A673 (cell line): ENCODE results near the gene MGMT.

ENCODE experiments used
- EZH2 ChIP-seq: fragments of 200-600 bp; sonication (generic); IDR thresholded peaks from 2 replicates; pipeline ENCODE4 v1.6.1; 2017; ENCODE audit warnings: borderline replicate concordance, low read depth, mild to moderate bottlenecking, mixed read lengths, antibody characterized with exemption, low read length; ENCODE audit not compliant: poor library complexity, severe bottlenecking
- TF ChIP-seq, protein P1 (sequence below): fragments of 300-800, 200-600 bp; sonication (generic); conservative IDR thresholded peaks from 2 replicates; pipeline ENCODE4 v1.5.1; 2017; ENCODE audit warnings: low read depth, mild to moderate bottlenecking, antibody characterized with exemption, low read length, moderate library complexity, mixed read lengths

DNA sequence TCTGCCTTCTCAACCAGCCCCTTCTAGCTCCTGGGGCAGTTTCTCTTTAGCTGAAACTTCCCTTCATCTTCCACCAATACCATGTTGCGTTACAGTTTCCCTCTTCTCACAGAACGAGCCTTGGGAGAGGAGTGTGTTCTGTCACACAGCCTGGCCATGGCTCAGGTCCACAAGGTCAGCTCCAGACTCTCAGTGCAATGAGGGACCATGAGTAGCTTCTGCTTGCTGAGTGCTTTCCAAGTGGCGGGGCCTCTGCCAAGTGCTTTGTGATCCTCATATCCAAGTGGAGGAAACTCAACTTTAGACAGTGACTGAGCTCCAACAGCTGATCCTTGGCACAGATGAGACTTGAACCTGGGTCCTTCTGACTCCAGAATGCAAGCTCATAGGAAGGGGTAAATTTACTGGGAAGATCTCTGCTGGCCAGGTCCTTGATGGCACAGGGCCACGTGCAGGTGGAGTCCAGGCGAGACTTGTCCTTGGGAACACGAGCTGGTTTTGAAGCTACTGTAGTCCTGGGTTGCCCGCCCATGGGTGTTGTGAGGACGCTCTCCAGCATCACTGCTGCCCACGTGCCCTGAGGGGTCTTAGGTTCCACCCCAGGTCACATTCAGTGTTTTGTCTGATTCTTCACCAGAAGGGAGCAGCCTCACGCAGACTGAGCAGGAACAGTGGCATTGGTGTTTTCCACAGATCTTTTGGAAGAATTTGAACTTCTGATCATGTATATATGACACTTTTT lies 259.0 kb downstream of the MGMT start:
- TF ChIP-seq, protein P1, sequence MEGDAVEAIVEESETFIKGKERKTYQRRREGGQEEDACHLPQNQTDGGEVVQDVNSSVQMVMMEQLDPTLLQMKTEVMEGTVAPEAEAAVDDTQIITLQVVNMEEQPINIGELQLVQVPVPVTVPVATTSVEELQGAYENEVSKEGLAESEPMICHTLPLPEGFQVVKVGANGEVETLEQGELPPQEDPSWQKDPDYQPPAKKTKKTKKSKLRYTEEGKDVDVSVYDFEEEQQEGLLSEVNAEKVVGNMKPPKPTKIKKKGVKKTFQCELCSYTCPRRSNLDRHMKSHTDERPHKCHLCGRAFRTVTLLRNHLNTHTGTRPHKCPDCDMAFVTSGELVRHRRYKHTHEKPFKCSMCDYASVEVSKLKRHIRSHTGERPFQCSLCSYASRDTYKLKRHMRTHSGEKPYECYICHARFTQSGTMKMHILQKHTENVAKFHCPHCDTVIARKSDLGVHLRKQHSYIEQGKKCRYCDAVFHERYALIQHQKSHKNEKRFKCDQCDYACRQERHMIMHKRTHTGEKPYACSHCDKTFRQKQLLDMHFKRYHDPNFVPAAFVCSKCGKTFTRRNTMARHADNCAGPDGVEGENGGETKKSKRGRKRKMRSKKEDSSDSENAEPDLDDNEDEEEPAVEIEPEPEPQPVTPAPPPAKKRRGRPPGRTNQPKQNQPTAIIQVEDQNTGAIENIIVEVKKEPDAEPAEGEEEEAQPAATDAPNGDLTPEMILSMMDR, result no peak
- TF ChIP-seq EZH2, result no peak
